Epithelial cell of esophagus (primary cell): ENCODE results near the gene WDR82.

ENCODE experiments used
- DNase-seq: peaks from one replicate; pipeline ENCODE4 v3.0.0; 2010; ENCODE audit warnings: low read depth
- H3K4me3 ChIP-seq: 2 replicates; pipeline ENCODE4 v1.5.1; 2011; ENCODE audit warnings: mild to moderate bottlenecking, low read length, control low read depth
- CTCF ChIP-seq: IDR thresholded peaks from 2 replicates; pipeline ENCODE4 v1.5.1; 2011; ENCODE audit warnings: low read depth, mild to moderate bottlenecking, low read length, control low read depth, inconsistent platforms; ENCODE audit not compliant: insufficient read depth; ENCODE audit errors: missing control alignments

The WDR82 gene

GRCh38 chr3:52298149-52299098, 20.0 kb upstream of the WDR82 start:
- H3K4me3 ChIP-seq = no peak overlapping the region
- no peak for DNase-seq
- no peak for TF ChIP-seq CTCF

GRCh38 chr3:52297242-52298148, 19.0 kb upstream of the WDR82 start:
- TF ChIP-seq CTCF = no peak
- no peak for DNase-seq
- H3K4me3 ChIP-seq = no peak overlapping the region

DNA sequence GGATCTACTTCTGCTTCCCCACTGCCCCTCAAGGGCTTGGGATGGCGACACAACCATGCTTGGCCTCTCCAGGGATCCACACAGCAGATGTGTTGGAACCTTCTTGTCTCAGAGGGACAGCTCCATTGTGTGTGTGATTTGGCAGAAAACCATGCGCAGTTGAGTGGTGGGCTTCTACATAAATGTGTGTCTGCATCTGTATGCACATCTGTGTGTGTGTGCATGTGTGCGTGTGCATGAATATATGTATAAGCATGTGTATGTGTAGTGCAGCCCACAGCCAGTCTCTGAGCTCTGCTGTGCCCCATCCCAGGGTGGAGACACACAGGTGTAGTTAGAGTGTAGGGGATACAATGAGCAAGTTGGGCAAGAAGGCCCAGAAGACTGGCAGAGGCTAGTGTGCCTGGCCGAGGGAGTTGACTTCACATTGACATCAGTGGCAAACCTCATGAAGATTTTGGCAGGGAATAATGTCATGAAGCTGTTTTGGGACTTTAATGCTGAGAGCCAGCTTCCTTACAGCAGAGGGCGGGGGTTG, 17.3 kb upstream of the WDR82 start:
- no peak for DNase-seq
- no peak for TF ChIP-seq CTCF
- H3K4me3 ChIP-seq = no peak overlapping the region

DNA sequence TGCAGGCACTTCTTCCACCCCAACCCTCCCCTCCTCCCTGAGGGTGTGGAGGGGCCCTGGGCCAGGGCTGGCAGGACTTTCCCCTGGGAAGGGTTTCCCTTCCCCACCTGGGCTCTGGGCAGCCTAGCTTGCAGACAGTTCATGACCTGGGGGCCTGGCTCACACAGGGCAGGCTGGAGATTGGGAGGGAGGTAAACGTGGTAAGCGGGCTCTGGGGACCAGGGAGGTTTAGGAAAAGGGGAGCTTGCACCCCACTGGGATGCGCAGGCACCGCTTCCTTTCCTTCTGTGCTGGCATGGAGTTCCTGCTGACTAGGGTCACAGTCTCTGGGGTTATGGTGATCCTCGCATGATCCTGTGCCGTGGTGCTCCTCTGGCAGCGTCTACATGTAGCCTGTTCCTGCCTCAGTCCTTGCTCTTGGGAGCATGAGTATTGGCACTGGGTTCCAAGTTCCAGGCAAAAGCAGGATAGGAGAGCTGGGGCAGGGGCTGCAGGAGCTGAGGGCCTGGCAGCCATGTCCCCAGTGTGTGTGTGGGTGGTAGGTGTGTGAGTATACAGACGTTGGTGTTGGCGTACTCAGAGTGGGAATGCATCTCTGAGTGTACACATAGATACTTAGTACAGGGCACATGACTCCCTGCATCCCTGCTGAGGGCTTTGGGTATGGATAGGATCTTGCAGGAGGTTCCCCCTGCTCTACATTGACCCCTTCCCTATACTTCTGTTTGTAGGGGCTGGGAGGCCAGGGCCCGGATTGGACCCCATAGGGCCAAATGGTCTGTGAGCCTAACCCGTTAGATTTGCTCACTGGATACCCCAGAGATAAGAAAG, 16.1 kb upstream of the WDR82 start:
- no peak overlapping the region for H3K4me3 ChIP-seq
- no peak for DNase-seq
- TF ChIP-seq CTCF = no peak

DNA sequence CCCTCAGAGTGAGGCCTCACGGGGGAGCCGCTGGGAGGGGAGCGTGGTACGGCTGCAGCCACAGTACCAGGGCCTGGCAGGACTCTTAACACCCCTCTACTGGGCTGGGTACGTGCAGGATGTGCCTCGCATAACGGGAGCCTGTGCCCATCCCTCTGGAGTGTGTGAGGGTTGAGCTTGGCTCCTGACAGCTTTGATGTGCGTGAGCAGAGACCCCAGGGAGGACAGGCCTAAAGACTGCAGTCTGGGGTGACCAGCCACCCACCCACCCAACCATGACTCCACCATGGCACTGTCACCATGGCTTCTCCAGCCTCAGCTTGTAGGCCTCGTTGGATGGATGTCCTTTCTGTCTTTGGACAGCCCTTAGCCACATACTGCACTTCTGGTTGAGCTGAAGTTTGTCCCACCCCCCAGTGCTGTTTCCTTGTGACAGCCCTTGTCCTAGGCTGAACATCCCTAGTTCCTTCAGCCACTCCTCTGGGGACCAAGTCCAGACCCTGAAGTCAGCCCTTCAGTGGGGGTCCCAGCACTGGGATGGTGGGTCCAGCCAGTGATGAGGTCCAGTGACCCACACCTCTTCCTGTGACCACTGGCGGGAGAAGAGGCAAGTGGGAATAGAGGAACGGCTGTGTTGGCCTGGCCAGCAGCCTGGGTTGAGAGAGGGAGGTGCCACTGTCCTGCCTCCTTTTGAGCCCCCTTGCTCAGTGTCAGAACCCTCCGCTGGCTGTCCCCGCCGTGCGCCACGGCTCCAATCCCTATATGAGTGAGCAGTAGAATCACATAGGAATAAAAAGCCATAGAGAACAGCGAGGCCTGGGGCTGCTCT, 15.3 kb upstream of the WDR82 start:
- H3K4me3 ChIP-seq = no peak overlapping the region
- TF ChIP-seq CTCF = no peak
- no peak for DNase-seq
